Glomerular endothelial cell (primary cell): ENCODE measurements around the gene CALR. TPM values are rescaled to one million over a fixed set of nuclear protein-coding genes. Genes with fewer than 3 reads are reported as not detected.
"Not testable (repeated sequence)": the region's sequence is repeated elsewhere in the genome, so short reads cannot be mapped to it uniquely, and the experiment has no call there.

ENCODE experiments used
- DNase-seq: peaks from one replicate; pipeline ENCODE4 v3.0.0-alpha.2; 2011; ENCODE audit warnings: low read depth, low spot score; ENCODE audit errors: extremely low read depth
- total RNA-seq: library from RNA; depleted of rRNA; stranded (reverse); fragments of >200 nt; gene quantifications from 2 replicates; pipeline ENCODE4 v1.2.3, GENCODE V29; 2015

The CALR gene
- total RNA-seq, 1 donor from 2014 or later, result 1,355 TPM

DNA sequence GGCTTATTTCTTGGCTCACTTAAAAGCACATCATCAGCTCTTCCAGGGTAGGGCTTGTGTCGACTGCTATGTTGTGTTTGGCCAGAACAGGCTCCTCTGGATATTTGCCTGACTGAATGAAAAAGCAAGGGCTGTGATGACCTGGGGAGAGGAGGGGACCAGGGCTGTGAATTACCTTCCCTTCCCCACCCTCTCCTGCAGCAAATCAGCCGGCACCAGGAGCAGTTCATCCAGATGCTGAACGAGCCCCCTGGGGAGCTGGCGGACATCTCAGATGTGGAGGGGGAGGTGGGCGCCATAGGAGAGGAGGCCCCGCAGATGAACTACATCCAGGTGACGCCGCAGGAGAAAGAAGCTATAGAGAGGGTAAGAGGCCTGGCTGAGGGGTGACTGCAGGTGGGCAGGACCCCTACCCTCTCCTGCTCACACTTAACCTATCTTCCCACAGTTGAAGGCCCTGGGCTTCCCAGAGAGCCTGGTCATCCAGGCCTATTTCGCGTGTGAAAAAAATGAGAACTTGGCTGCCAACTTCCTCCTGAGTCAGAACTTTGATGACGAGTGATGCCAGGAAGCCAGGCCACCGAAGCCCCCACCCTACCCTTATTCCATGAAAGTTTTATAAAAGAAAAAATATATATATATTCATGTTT is 14.2 kb downstream of the CALR start:
- peak; percentile 66 for DNase-seq

GRCh38 chr19:12953138-12953798 is 14.9 kb downstream of the CALR start:
- no peak for DNase-seq

DNA sequence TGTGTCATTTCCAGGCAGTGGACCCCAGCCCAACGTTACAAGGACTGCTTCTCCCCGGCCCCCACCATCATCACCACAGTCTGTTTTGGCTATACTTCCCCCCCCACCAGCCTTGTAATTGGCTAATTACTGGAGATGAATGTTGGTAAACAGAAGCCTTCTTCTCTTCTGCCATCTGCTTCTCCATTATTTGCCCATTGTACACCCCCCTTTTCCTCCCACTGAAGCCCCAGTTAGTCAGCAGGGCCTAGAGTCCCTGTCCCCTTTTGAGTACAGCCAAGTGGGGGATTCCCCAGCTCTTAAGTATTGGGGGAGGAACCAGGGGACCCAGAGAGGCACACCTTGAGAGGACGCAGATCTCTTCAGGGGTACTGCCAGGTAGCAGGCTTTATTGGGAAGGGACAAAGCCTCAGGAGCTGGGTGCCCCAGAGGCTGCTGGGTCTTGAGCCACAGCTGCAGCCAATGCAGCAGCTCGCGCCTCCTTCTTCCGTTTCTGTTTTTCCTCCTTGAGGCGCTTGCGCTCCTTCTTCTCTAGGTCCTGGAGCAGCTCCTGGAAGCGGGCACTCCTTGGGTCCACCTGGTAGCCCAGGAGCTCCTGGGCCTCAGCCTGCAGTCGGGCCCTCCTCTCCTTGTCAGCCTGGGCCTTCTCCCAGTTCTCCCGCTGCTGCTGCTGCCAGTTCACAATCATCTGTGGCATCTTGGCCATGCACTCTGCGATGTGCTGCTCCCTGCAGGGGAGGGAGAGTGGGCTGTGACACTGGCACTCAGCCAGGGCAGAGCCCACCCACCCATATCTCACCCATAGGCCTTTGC is 15.6 kb downstream of the CALR start:
- no peak for DNase-seq

DNA sequence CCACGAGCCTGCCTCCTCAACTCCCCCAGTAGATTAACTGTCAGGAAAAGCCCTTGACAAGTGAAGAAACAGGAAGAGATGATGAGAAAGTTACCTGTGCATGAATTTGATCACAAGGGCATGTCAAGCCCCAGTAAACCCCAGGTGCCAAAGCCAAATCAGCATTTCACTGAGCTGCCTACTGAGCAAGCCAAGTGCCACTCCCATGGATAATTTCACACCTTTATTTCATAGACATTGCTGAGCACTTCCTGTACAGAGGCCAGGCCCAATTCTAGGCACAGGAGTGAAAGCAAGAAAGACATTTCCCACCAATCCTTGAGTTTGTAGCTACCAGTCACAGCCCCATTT is 16.2 kb downstream of the CALR start:
- DNase-seq, result no peak

DNA sequence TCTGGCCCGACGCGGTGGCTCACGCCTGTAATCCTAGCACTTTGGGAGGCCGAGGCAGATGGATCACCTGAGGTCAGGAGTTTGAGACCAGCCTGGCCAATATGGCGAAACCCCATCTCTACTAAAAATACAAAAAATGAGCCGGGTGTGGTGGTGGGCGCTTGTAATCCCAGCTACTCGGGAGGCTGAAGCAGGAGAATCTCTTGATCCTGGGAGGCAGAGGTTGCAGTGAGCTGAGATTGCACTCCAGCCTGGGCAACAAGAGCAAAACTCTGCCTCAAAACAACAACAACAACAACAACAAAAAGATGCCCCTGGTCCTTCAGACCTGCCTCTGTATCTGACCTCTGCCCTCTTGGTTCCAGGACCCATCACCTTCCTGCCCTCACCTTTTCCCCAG is 17.2 kb downstream of the CALR start:
- not testable (repeated sequence) for DNase-seq

DNA sequence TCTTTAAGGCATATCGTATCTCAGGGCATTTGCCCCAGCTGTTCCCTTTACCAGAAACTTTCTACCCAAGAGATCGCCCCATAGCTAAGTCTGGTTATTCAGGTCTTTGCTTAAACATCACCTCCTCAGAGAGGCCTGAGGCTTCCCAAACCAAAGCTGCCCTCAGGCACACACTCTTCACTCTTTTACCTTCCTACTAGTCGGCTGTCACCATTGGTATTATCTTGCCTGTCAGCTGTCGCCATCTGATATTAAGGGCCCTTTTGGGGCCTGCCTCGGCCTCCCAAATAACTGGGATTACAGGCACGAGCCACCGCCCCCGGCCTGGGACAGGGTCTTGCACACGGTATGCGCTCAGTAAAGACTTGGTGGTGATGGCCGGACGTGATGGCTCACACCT is 17.6 kb downstream of the CALR start:
- DNase-seq, result no peak

- no peak for DNase-seq
Observed at GRCh38 chr19:12956446-12957388, 18.3 kb downstream of the CALR start, which contains the start of gene GADD45GIP1. GADD45GIP1 (minus strand) TSS chr19:12957223; CDS start chr19:12957212, 11 bp downstream.

GRCh38 chr19:12957389-12957952 is 19.1 kb downstream of the CALR start:
- DNase-seq, result not testable (repeated sequence)

DNA sequence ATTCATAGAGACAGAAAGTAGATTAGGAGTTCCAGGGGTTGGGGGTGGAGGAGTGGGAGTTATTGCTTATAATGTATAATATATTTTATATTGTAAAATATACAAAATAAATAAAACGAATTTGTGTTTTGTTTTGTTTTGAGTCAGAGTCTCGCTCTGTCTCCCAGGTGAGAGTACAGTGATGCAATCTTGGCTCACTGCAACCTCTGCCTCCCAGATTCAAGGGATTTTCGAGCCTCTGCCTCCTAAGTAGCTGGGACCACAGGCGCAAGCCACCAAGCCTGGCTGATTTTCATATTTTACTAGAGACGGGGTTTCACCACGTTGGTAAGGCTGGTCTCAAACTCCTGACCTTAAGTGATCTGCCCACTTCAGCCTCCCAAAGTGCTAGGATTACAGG is 21.1 kb downstream of the CALR start:
- no peak for DNase-seq

GRCh38 chr19:12965017-12965811 is 26.8 kb downstream of the CALR start:
- DNase-seq, result no peak

- no peak for DNase-seq
Observed at GRCh38 chr19:12965812-12966135, 27.4 kb downstream of the CALR start.

GRCh38 chr19:12967907-12968306 is 29.5 kb downstream of the CALR start:
- DNase-seq, result no peak

- no peak for DNase-seq
Observed at GRCh38 chr19:12969292-12969988, 31.0 kb downstream of the CALR start, which contains the start of gene DAND5. DAND5 (plus strand) TSS chr19:12969576; CDS start chr19:12969661, 85 bp downstream.

DNA sequence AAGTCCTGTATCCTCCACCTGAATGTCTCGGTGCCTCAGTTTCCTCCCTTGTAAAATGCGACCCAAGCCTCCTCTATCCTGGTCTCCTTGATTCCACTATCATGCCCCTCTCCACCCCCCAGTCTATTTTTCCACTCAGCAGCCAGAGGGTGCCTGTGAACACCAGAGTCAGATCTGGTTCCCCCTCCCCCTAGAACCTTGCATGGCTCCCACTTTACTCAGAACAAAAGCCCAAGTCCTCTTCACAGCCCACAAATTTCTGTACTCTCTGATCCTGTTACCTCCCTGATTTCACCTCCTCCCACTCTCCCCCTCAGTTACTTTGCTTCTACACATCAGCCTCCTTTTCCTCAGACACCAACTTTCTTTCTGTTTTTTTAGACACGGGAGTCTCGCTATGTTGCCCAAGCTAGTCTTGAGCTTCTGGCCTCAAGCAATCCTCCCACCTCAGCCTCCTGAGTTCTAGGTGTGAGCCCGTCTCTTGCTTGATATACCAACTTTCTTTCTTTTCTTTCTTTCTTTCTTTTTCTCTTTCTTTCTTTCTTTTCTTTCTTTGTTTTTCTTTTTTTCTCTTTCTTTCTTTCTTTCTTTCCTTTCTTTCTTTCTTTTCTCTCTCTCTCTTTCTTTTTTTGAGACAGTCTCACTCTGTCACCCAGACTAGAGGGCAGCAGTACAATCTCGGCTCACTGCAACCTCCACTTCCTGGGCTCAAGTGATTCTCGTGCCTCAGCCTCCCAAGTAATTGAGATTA is 31.8 kb downstream of the CALR start:
- no peak for DNase-seq

DNA sequence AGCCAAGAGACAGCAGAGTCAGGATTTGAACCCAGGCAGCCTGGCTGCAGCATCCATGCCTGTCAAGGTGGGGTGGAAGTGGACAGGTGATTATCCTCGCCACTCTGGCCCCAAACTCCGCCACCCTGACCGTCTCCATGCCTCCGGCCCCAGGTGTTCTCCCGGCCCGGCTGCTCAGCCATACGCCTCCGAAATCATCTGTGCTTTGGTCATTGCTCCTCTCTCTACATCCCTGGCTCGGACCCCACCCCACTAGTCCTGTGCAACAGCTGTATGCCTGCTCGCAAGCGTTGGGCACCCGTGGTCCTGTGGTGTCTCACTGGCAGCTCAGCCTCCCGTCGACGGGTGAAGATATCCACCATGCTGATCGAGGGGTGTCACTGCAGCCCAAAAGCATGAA is 34.8 kb downstream of the CALR start:
- no peak for DNase-seq

- no peak for DNase-seq
Observed at GRCh38 chr19:12974301-12975220, 36.2 kb downstream of the CALR start.

- DNase-seq, result no peak
Observed at GRCh38 chr19:12975221-12975741, 36.9 kb downstream of the CALR start.
